SK-N-SH treated with all-trans-retinoic acid at 6 μM for 48 hours (cell line): ENCODE data around the gene MITF.

ENCODE experiments used
- BACH2 ChIP-seq: fragments of 250-450 bp; sonication (Bioruptor Pico); IDR thresholded peaks from 2 replicates; pipeline ENCODE4 v1.9.0; 2021; ENCODE audit warnings: mild to moderate bottlenecking, borderline replicate concordance
- CREB5 ChIP-seq: fragments of 250-450 bp; sonication (Bioruptor Pico); IDR thresholded peaks from 2 replicates; pipeline ENCODE4 v1.5.1; 2020; ENCODE audit warnings: low read depth, mild to moderate bottlenecking, moderate library complexity
- ESRRG ChIP-seq: fragments of 250-450 bp; sonication (Bioruptor Pico); IDR thresholded peaks from 2 replicates; pipeline ENCODE4 v1.6.1; 2021; ENCODE audit warnings: mild to moderate bottlenecking
- GLIS3 ChIP-seq: fragments of 250-450 bp; sonication (Bioruptor Pico); IDR thresholded peaks from 2 replicates; pipeline ENCODE4 v1.5.0; 2020; ENCODE audit warnings: mild to moderate bottlenecking, moderate library complexity
- ISL1 ChIP-seq: fragments of 250-450 bp; sonication (Bioruptor Pico); IDR thresholded peaks from 2 replicates; pipeline ENCODE4 v2.1.2; 2022; ENCODE audit warnings: mild to moderate bottlenecking, moderate library complexity
- OSR1 ChIP-seq: fragments of 250-450 bp; sonication (Bioruptor Pico); IDR thresholded peaks from 2 replicates; pipeline ENCODE4 v1.8.0; 2022; ENCODE audit warnings: moderate library complexity, mild to moderate bottlenecking, inconsistent platforms
- PATZ1 ChIP-seq: fragments of 250-450 bp; sonication (Bioruptor Pico); IDR thresholded peaks from 2 replicates; pipeline ENCODE4 v1.8.0; 2020; ENCODE audit warnings: mild to moderate bottlenecking, moderate library complexity, borderline replicate concordance
- TCF4 ChIP-seq: fragments of 250-450 bp; sonication (Bioruptor Pico); IDR thresholded peaks from 2 replicates; pipeline ENCODE4 v1.8.0; 2021; ENCODE audit warnings: mild to moderate bottlenecking, moderate library complexity, borderline replicate concordance
- TSHZ2 ChIP-seq: fragments of 250-450 bp; sonication (Bioruptor Pico); IDR thresholded peaks from 2 replicates; pipeline ENCODE4 v1.5.0; 2020; ENCODE audit warnings: mild to moderate bottlenecking, moderate library complexity
- ZFP3 ChIP-seq: fragments of 250-450 bp; sonication (Bioruptor Pico); IDR thresholded peaks from 2 replicates; pipeline ENCODE4 v1.5.0; 2020; ENCODE audit warnings: mild to moderate bottlenecking, moderate library complexity
- ZNF565 ChIP-seq: fragments of 450-650 bp; formaldehyde crosslinking; conservative IDR thresholded peaks from 2 replicates; pipeline ENCODE4 v1.5.0; 2020; ENCODE audit warnings: low read depth, mild to moderate bottlenecking, moderate library complexity

- no peak for TF ChIP-seq PATZ1 (CRISPR knock-in tag)
- TF ChIP-seq BACH2 (CRISPR knock-in tag): no peak
- TF ChIP-seq OSR1: no peak
- TF ChIP-seq TCF4: no peak
- TF ChIP-seq TSHZ2 (CRISPR knock-in tag): no peak
- no peak for TF ChIP-seq ESRRG (CRISPR knock-in tag)
- TF ChIP-seq GLIS3 (CRISPR knock-in tag): no peak
- no peak for TF ChIP-seq ISL1 (CRISPR knock-in tag)
- no peak for TF ChIP-seq ZNF565 (CRISPR knock-in tag)
- TF ChIP-seq CREB5 (CRISPR knock-in tag): no peak
- TF ChIP-seq ZFP3 (CRISPR knock-in tag): no peak
Observed at GRCh38 chr3:69871251-69871650, 132.0 kb downstream of the MITF start.
